ENCODE results near the gene GCNT2. TPM values are rescaled to one million over a fixed set of nuclear protein-coding genes. Genes with fewer than 3 reads are reported as not detected.
"Not testable (repeated sequence)": the region's sequence is repeated elsewhere in the genome, so short reads cannot be mapped to it uniquely, and the experiment has no call there.

The GCNT2 gene
- total RNA-seq, 1 donor from 2014 or later = 71.1 TPM

DNA sequence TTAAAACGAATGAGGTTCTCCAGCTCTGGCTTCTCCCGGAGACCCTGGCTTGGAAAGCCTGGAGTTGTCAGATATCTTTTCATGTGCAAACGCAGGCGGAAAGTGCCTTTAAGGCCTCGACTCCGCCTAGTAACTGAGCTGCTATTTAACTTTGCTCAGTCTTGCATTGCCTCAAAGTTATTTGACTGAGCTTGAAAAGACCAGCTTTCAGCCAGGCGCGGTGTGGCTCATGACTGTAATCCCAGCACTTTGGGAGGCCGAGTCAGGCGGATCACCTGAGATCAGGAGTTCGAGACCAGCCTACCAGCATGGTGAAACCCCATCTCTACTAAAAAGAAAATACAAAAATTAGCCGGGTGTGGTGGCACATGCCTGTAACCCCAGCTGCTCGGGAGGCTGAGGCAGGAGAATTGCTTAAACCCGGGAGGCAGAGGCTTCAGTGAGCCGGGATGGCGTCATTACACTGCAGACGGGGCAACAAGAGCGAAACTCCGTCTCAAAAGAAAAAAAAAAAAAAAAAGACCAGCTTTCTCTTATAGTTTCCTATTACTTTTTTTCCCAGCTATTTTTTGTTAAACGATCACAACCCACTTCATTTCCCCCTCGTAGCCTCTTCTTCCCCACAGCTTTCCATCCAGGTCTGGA, 1.9 kb downstream of the GCNT2 start:
- H3K4me1 Mint-ChIP-seq (ENCODE audit: unreplicated experiment) = peaks cover 48% of the 10 kb centered on the region
- no peak overlapping the region for H3K4me3 Mint-ChIP-seq (ENCODE audit: unreplicated experiment)
- H3K9me3 Mint-ChIP-seq (ENCODE audit: unreplicated experiment) = no peaks in the 10 kb centered on the region
- no peaks in the 10 kb centered on the region for H3K36me3 Mint-ChIP-seq (ENCODE audit: low read depth, unreplicated experiment)
- no peak for DNase-seq (ENCODE audit: low spot score)
- TF ChIP-seq, protein P1, sequence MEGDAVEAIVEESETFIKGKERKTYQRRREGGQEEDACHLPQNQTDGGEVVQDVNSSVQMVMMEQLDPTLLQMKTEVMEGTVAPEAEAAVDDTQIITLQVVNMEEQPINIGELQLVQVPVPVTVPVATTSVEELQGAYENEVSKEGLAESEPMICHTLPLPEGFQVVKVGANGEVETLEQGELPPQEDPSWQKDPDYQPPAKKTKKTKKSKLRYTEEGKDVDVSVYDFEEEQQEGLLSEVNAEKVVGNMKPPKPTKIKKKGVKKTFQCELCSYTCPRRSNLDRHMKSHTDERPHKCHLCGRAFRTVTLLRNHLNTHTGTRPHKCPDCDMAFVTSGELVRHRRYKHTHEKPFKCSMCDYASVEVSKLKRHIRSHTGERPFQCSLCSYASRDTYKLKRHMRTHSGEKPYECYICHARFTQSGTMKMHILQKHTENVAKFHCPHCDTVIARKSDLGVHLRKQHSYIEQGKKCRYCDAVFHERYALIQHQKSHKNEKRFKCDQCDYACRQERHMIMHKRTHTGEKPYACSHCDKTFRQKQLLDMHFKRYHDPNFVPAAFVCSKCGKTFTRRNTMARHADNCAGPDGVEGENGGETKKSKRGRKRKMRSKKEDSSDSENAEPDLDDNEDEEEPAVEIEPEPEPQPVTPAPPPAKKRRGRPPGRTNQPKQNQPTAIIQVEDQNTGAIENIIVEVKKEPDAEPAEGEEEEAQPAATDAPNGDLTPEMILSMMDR (IDR thresholded peaks at IDR 0.05; ENCODE audit: unreplicated experiment) = no peak
- no peak overlapping the region for H3K27ac Mint-ChIP-seq (ENCODE audit: unreplicated experiment)
- H3K27me3 Mint-ChIP-seq (ENCODE audit: unreplicated experiment) = no peaks in the 10 kb centered on the region

DNA sequence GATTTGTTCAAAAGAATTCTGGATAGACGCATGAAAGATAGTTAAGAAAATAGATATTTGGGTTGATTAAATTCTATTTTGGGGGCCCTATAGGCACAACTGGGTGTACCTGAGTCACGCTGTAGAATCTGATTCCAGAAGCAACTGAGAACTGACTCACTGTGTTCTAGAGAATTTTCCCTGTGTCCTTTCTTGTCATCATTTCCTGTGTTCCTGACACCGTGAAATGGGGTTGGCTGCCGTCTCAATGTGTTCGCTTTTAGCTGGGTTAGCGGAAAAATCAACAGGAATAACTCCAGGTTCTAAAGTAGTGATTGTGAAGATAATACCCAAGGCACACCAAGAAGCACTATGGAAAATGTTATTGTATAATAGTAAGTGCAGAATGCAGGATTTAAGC, 5.0 kb downstream of the GCNT2 start:
- DNase-seq (ENCODE audit: low spot score) = no peak
- peaks cover 41% of the 10 kb centered on the region for H3K4me1 Mint-ChIP-seq (ENCODE audit: unreplicated experiment)
- TF ChIP-seq, protein P1 (IDR thresholded peaks at IDR 0.05; ENCODE audit: unreplicated experiment) = no peak
- H3K4me3 Mint-ChIP-seq (ENCODE audit: unreplicated experiment) = no peak overlapping the region
- H3K27me3 Mint-ChIP-seq (ENCODE audit: unreplicated experiment) = peaks cover 3% of the 10 kb centered on the region
- peak overlapping the region; percentile 74 for H3K27ac Mint-ChIP-seq (ENCODE audit: unreplicated experiment)
- peaks cover 3% of the 10 kb centered on the region for H3K36me3 Mint-ChIP-seq (ENCODE audit: low read depth, unreplicated experiment)
- no peaks in the 10 kb centered on the region for H3K9me3 Mint-ChIP-seq (ENCODE audit: unreplicated experiment)

GRCh38 chr6:10528158-10528981, 7.2 kb downstream of the GCNT2 start:
- Mint-ChIP-seq H3K9me3 (ENCODE audit: unreplicated experiment) (no peaks in the 10 kb centered on the region), H3K27me3 (ENCODE audit: unreplicated experiment) (peaks cover 6% of the 10 kb centered on the region), H3K36me3 (ENCODE audit: low read depth, unreplicated experiment) (peaks cover 3% of the 10 kb centered on the region), H3K4me3 (ENCODE audit: unreplicated experiment) (no peak overlapping the region), H3K4me1 (ENCODE audit: unreplicated experiment) (peaks cover 44% of the 10 kb centered on the region), H3K27ac (ENCODE audit: unreplicated experiment) (peak overlapping the region; percentile 64)
- TF ChIP-seq, protein P1 (IDR thresholded peaks at IDR 0.05; ENCODE audit: unreplicated experiment) = no peak
- no peak for DNase-seq (ENCODE audit: low spot score)

GRCh38 chr6:10529231-10529801, 8.2 kb downstream of the GCNT2 start:
- Mint-ChIP-seq H3K27me3 (ENCODE audit: unreplicated experiment) (peaks cover 6% of the 10 kb centered on the region), H3K4me3 (ENCODE audit: unreplicated experiment) (peak overlapping the region; percentile 77), H3K4me1 (ENCODE audit: unreplicated experiment) (peaks cover 44% of the 10 kb centered on the region), H3K9me3 (ENCODE audit: unreplicated experiment) (no peaks in the 10 kb centered on the region), H3K27ac (ENCODE audit: unreplicated experiment) (no peak overlapping the region), H3K36me3 (ENCODE audit: low read depth, unreplicated experiment) (peaks cover 3% of the 10 kb centered on the region)
- TF ChIP-seq, protein P1 (IDR thresholded peaks at IDR 0.05; ENCODE audit: unreplicated experiment) = no peak
- no peak for DNase-seq (ENCODE audit: low spot score)

- H3K4me3 Mint-ChIP-seq (ENCODE audit: unreplicated experiment) = peak overlapping the region; percentile 77
- not testable (repeated sequence) for H3K9me3 Mint-ChIP-seq (ENCODE audit: unreplicated experiment)
Measured at GRCh38 chr6:10529828-10530374, 8.8 kb downstream of the GCNT2 start.

More at GRCh38 chr6:10529828-10530374, 8.8 kb downstream of the GCNT2 start:
- peaks cover 43% of the 10 kb centered on the region for H3K4me1 Mint-ChIP-seq (ENCODE audit: unreplicated experiment)
- not testable (repeated sequence) for H3K27me3 Mint-ChIP-seq (ENCODE audit: unreplicated experiment); H3K27ac Mint-ChIP-seq (ENCODE audit: unreplicated experiment); DNase-seq (ENCODE audit: low spot score); H3K36me3 Mint-ChIP-seq (ENCODE audit: low read depth, unreplicated experiment)

All from endothelial cell (in vitro differentiated cells).